ENCODE results near the gene FBLN2. TPM values are rescaled to one million over a fixed set of nuclear protein-coding genes. Genes with fewer than 3 reads are reported as not detected.

FBLN2 gene
- polyA plus RNA-seq, 1 experiment = 15.5 TPM

DNA sequence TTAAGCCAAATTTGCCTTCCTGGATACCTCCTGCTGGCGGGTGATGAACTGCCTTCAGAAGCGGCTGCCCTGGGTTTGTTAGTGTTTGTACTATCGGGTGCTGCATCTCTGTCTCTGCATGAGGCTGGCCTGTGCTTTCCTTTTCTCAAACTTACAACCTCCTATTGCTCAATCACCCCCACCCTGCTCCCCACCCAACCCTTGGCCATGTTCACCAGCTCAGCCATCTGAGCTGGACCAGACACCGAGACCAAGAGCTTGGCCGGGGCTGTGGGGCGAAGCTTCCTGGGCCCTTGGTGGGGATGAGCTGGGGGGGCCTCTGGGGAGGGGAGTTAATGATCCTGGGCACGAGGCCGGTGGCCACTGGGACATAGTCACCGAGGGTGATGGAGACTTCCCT lies 16.8 kb upstream of the FBLN2 start:
- ChIA-PET CTCF (interaction anchor here (0.6 to 1.1 kb wide), 2 partner anchors 36 to 321 kb away, joined by 3 to 6 read pairs; no protein-coding TSS in a partner anchor), POLR2A (no interaction called here)
- DNase-seq (ENCODE audit: low read depth, low spot score) = no peak
- Histone ChIP-seq H3K4me3 (ENCODE audit: low read depth, low read length) (no peak overlapping the region), H3K27me3 (ENCODE audit: control insufficient read depth, insufficient read depth, low read length) (no peaks in the 10 kb centered on the region), H3K27ac (ENCODE audit: low read depth, low read length) (no peak overlapping the region), H3K9me3 (ENCODE audit: control insufficient read depth, insufficient read depth, low read length) (peaks cover 4% of the 10 kb centered on the region)
- TF ChIP-seq, protein P1, sequence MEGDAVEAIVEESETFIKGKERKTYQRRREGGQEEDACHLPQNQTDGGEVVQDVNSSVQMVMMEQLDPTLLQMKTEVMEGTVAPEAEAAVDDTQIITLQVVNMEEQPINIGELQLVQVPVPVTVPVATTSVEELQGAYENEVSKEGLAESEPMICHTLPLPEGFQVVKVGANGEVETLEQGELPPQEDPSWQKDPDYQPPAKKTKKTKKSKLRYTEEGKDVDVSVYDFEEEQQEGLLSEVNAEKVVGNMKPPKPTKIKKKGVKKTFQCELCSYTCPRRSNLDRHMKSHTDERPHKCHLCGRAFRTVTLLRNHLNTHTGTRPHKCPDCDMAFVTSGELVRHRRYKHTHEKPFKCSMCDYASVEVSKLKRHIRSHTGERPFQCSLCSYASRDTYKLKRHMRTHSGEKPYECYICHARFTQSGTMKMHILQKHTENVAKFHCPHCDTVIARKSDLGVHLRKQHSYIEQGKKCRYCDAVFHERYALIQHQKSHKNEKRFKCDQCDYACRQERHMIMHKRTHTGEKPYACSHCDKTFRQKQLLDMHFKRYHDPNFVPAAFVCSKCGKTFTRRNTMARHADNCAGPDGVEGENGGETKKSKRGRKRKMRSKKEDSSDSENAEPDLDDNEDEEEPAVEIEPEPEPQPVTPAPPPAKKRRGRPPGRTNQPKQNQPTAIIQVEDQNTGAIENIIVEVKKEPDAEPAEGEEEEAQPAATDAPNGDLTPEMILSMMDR (IDR thresholded peaks at IDR 0.05; ENCODE audit: low read depth, low read length) = no peak

DNA sequence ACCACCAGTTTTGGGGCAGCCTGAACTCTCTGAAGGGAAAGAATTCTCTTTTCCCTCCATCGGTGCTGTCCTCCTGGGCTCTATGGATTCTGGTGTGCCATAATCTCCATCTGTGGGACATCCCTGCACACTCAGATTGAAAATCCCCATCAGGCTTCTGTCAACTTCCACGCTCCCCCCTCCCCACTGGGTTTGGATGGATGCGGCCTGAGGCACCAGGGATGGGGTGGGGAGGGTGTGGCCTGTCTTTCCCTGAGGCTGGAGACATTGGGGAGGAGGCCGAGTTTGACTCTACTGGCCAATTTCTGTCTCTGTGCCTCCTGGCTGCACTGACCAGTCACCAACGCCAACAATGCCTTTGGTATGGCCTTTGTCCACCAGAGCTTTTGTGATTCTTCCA lies 16.3 kb upstream of the FBLN2 start:
- TF ChIP-seq, protein P1 (IDR thresholded peaks at IDR 0.05; ENCODE audit: low read depth, low read length) = no peak
- POLR2A ChIA-PET = no interaction called here
- Histone ChIP-seq H3K27ac (ENCODE audit: low read depth, low read length) (no peak overlapping the region), H3K9me3 (ENCODE audit: control insufficient read depth, insufficient read depth, low read length) (peaks cover 4% of the 10 kb centered on the region), H3K27me3 (ENCODE audit: control insufficient read depth, insufficient read depth, low read length) (no peaks in the 10 kb centered on the region), H3K4me3 (ENCODE audit: low read depth, low read length) (no peak overlapping the region)
- CTCF ChIA-PET = interaction anchor here (1.2 kb wide), 1 partner anchor 37 kb away, joined by 3 read pairs; no protein-coding TSS in a partner anchor
- DNase-seq (ENCODE audit: low read depth, low spot score) = no peak

DNA sequence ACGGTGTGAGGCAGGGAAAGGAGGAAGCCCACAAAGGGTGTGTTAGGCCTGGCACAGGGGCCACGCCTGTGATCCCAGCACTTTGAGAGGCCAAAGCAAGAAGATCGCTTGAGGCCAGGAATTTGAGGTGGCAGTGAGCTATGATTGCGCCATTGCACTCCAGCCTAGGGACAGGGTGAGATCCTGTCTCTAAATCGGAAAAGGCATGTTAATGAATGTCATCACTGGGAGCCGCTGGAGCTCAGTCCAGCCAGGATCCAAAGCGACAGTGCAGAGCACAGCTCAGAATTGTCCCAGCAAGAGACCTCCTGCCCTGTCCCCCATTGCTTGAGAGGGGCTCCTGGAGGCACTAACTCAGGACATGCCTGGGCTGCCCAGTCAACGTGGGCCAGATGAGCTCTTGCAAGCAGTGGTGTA lies 15.0 kb upstream of the FBLN2 start:
- no peak overlapping the region for H3K4me3 ChIP-seq (ENCODE audit: low read depth, low read length)
- H3K27me3 ChIP-seq (ENCODE audit: control insufficient read depth, insufficient read depth, low read length) = no peaks in the 10 kb centered on the region
- POLR2A ChIA-PET = no interaction called here
- TF ChIP-seq, protein P1 (IDR thresholded peaks at IDR 0.05; ENCODE audit: low read depth, low read length) = no peak
- CTCF ChIA-PET = interaction anchor here (1.2 kb wide), 1 partner anchor 38 kb away, joined by 3 read pairs; no protein-coding TSS in a partner anchor
- DNase-seq (ENCODE audit: low read depth, low spot score) = no peak
- peaks cover 4% of the 10 kb centered on the region for H3K9me3 ChIP-seq (ENCODE audit: control insufficient read depth, insufficient read depth, low read length)
- H3K27ac ChIP-seq (ENCODE audit: low read depth, low read length) = no peak overlapping the region

DNA sequence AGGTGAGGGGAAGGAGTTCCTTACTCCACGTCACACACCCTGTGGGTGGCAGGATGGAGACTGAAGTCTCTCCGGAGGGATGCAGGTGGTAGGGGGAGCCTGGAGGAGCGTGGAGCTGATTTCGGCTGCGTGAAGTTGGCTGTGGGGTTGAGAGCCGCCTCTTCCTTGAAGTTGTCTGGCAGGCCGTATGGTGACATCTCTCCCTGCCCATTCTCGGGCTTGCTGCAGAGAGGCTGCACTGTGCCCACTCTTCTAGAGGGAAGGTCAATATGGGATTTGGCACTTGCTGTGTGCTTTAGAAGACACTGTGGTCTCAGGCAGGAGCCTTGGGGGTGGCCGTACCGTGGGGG lies 13.4 kb upstream of the FBLN2 start:
- TF ChIP-seq, protein P1 (IDR thresholded peaks at IDR 0.05; ENCODE audit: low read depth, low read length) = no peak
- Histone ChIP-seq H3K9me3 (ENCODE audit: control insufficient read depth, insufficient read depth, low read length) (peaks cover 6% of the 10 kb centered on the region), H3K27me3 (ENCODE audit: control insufficient read depth, insufficient read depth, low read length) (no peaks in the 10 kb centered on the region), H3K27ac (ENCODE audit: low read depth, low read length) (no peak overlapping the region), H3K4me3 (ENCODE audit: low read depth, low read length) (no peak overlapping the region)
- no peak for DNase-seq (ENCODE audit: low read depth, low spot score)
- POLR2A ChIA-PET = no interaction called here
- CTCF ChIA-PET = no interaction called here

DNA sequence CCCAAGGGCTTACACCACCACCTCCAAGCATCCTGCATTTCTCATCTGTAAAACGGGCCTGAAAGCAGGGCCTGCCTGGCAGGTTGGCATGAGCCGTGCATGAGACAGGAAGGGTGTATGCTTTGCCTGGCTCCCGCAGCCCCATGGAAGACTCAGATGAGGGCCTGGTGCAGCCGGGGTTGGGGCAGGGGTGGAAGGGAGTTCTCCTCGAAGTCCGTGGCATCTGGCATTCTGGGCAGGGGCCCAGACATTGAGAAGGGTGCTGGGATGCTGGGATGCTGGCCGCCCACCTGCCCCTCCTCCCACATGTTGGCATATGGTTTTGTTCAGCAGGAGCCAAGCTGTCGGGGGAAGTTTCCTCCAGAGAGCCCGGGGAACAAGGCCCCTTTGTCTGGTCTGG lies 13.0 kb upstream of the FBLN2 start:
- H3K27ac ChIP-seq (ENCODE audit: low read depth, low read length) = no peak overlapping the region
- TF ChIP-seq, protein P1 (IDR thresholded peaks at IDR 0.05; ENCODE audit: low read depth, low read length) = no peak
- no peak for DNase-seq (ENCODE audit: low read depth, low spot score)
- POLR2A ChIA-PET = no interaction called here
- H3K27me3 ChIP-seq (ENCODE audit: control insufficient read depth, insufficient read depth, low read length) = no peaks in the 10 kb centered on the region
- CTCF ChIA-PET = no interaction called here
- peaks cover 9% of the 10 kb centered on the region for H3K9me3 ChIP-seq (ENCODE audit: control insufficient read depth, insufficient read depth, low read length)
- H3K4me3 ChIP-seq (ENCODE audit: low read depth, low read length) = no peak overlapping the region

Measured in AG04450 (cell line).